Skeletal muscle cell (primary cell): ENCODE results near the gene MAL.

ENCODE experiments used
- DNase-seq: peaks from one replicate; pipeline ENCODE4 v3.0.0-alpha.2; 2010; ENCODE audit warnings: low read depth
- H3K4me3 ChIP-seq: 2 replicates; pipeline ENCODE4 v1.5.1; 2011; ENCODE audit warnings: low read depth, mild to moderate bottlenecking, control low read depth, low read length, moderate library complexity

Gene MAL

GRCh38 chr2:94995553-94996304, 29.8 kb upstream of the MAL start:
- no peak for DNase-seq
- no peak overlapping the region for H3K4me3 ChIP-seq

GRCh38 chr2:94996305-94997100, 29.0 kb upstream of the MAL start:
- H3K4me3 ChIP-seq: no peak overlapping the region

GRCh38 chr2:94997981-94998930, 27.3 kb upstream of the MAL start:
- H3K4me3 ChIP-seq: no peak overlapping the region
- no peak for DNase-seq

More at GRCh38 chr2:94996305-94997100, 29.0 kb upstream of the MAL start:
- DNase-seq: no peak

- H3K4me3 ChIP-seq: no peak overlapping the region
- no peak for DNase-seq
These were observed 26.1 kb upstream of the MAL start for GRCh38 chr2:94999431-94999883.

GRCh38 chr2:95001051-95001562, 24.4 kb upstream of the MAL start:
- DNase-seq: no peak
- no peak overlapping the region for H3K4me3 ChIP-seq

- no peak for DNase-seq
- no peak overlapping the region for H3K4me3 ChIP-seq
These were observed 23.8 kb upstream of the MAL start for GRCh38 chr2:95001701-95002100.

- H3K4me3 ChIP-seq: no peak overlapping the region
- no peak for DNase-seq
These were observed 23.0 kb upstream of the MAL start for GRCh38 chr2:95002498-95002897.

GRCh38 chr2:95004287-95004686, 21.2 kb upstream of the MAL start:
- H3K4me3 ChIP-seq: no peak overlapping the region
- DNase-seq: no peak

GRCh38 chr2:95004711-95005110, 20.8 kb upstream of the MAL start:
- no peak overlapping the region for H3K4me3 ChIP-seq
- no peak for DNase-seq

GRCh38 chr2:95005726-95006125, 19.8 kb upstream of the MAL start:
- no peak for DNase-seq

GRCh38 chr2:95006588-95006987, 18.9 kb upstream of the MAL start:
- DNase-seq: no peak

More at GRCh38 chr2:95005726-95006125, 19.8 kb upstream of the MAL start:
- no peak overlapping the region for H3K4me3 ChIP-seq

GRCh38 chr2:95007031-95007609, 18.4 kb upstream of the MAL start:
- H3K4me3 ChIP-seq: no peak overlapping the region

More at GRCh38 chr2:95006588-95006987, 18.9 kb upstream of the MAL start:
- H3K4me3 ChIP-seq: no peak overlapping the region

GRCh38 chr2:95007822-95008221, 17.7 kb upstream of the MAL start:
- DNase-seq: no peak

More at GRCh38 chr2:95007031-95007609, 18.4 kb upstream of the MAL start:
- no peak for DNase-seq

GRCh38 chr2:95008306-95008705, 17.2 kb upstream of the MAL start:
- no peak overlapping the region for H3K4me3 ChIP-seq
- no peak for DNase-seq

More at GRCh38 chr2:95007822-95008221, 17.7 kb upstream of the MAL start:
- no peak overlapping the region for H3K4me3 ChIP-seq

GRCh38 chr2:95008996-95009395, 16.5 kb upstream of the MAL start:
- H3K4me3 ChIP-seq: no peak overlapping the region
- DNase-seq: no peak

- no peak for DNase-seq
- H3K4me3 ChIP-seq: no peak overlapping the region
These were observed 16.1 kb upstream of the MAL start for GRCh38 chr2:95009412-95009811.

GRCh38 chr2:95010126-95010525, 15.4 kb upstream of the MAL start:
- no peak overlapping the region for H3K4me3 ChIP-seq
- no peak for DNase-seq

- H3K4me3 ChIP-seq: no peak overlapping the region
- DNase-seq: no peak
These were observed 14.8 kb upstream of the MAL start for GRCh38 chr2:95010718-95011117.
